Activated CD4-positive, alpha-beta T cell treated with anti-CD3 and anti-CD28 coated beads, Interleukin-2, amount 10 ng/mL, durations not matched to agents 7 days and 5 days (primary cell): ENCODE data around the gene SPR. TPM values are rescaled to one million over a fixed set of nuclear protein-coding genes. Genes with fewer than 3 reads are reported as not detected.

ENCODE experiments used
- CTCF ChIA-PET: fragments of 350-600 bp; sonication (Branson Sonifier 250); formaldehyde crosslinking; loops from one replicate; lab custom pipeline; 2021; ENCODE audit warnings: antibody characterized with exemption; lab: Charles Lee
- POLR2A ChIA-PET: fragments of 350-600 bp; sonication (Branson Sonifier 250); formaldehyde crosslinking; loops from one replicate; lab custom pipeline; 2021; ENCODE audit warnings: antibody characterized with exemption; lab: Charles Lee
- DNase-seq: peaks from one replicate; pipeline ENCODE4 v3.0.0-alpha.2; 2020
- H3K27ac Mint-ChIP-seq: one replicate; pipeline ENCODE4 v1.8.0; 2021; ENCODE audit warnings: mild to moderate bottlenecking, moderate library complexity, mixed read lengths
- H3K27me3 Mint-ChIP-seq: one replicate; pipeline ENCODE4 v1.8.0; 2021; ENCODE audit warnings: mixed read lengths
- H3K36me3 Mint-ChIP-seq: one replicate; pipeline ENCODE4 v1.8.0; 2021; ENCODE audit warnings: low read depth, mixed read lengths
- H3K4me1 Mint-ChIP-seq: one replicate; pipeline ENCODE4 v1.8.0; 2021; ENCODE audit warnings: mixed read lengths
- H3K4me3 Mint-ChIP-seq: one replicate; pipeline ENCODE4 v1.8.0; 2021; ENCODE audit warnings: mild to moderate bottlenecking, moderate library complexity, mixed read lengths
- H3K9me3 Mint-ChIP-seq: one replicate; pipeline ENCODE4 v1.8.0; 2021; ENCODE audit warnings: mixed read lengths
- total RNA-seq, 2 experiments: library from RNA; stranded (reverse); gene quantifications; one replicate each; pipeline ENCODE4 v1.2.3, GENCODE V29; 2021

The SPR gene
- total RNA-seq, 2 experiments from 2014 or later: 0.12 to 0.44 TPM

DNA sequence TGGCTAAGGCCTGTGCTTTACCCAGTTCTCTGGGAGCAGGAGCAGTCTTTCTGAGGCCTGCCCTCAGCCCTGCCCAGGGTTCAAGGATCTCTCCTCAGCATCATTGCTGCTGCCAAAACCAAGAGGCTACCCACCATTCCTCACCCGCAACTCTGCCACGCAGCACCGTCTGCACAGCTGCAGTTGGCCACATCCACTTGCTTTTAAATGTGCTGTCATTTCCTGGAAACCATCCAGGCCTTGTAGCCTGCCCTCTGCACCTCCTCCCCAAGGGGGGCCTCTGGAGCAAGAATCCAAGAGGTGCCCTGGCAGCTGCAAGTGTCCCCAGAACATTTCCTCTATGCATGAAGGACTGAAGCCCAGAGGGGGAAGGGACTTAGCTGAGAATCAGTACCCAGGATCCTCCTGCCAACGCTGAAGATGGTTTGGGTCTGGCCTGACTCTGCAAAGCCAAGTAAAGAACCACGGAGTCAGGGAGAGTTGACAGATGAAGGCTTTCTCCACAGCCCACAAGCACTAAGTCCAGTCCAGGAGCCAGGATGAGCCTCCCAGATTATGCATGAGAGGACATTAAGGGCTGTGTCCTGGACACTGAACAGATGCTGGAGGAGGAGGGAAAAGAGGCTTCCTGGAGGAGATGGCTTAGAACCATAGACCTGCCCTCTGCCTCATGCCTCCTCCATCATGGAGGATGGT, 45.0 kb downstream of the SPR start:
- Mint-ChIP-seq H3K9me3 (no peaks in the 10 kb centered on the region), H3K27ac (no peak overlapping the region), H3K4me3 (no peak overlapping the region)

DNA sequence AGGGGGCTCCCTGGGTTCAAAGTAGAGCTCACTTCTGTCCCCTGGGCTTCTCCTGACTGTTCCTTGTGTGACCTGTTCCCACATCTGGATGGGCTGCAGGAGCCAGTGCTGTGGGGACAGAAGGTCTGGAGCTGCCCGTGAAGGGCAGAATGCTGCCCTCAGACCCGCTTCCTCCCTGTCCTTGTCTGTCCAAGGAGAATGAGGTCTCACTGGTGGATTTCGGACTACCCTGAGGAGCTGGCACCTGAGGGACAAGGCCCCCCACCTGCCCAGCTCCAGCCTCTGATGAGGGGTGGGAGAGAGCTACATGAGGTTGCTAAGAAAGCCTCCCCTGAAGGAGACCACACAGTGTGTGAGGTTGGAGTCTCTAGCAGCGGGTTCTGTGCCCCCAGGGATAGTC, 45.6 kb downstream of the SPR start:
- Mint-ChIP-seq H3K36me3 (no peaks in the 10 kb centered on the region), H3K9me3 (no peaks in the 10 kb centered on the region), H3K4me3 (no peak overlapping the region), H3K27ac (no peak overlapping the region), H3K27me3 (peaks cover 7% of the 10 kb centered on the region), H3K4me1 (peaks cover 11% of the 10 kb centered on the region)
- ChIA-PET POLR2A (no interaction called here), CTCF (interaction anchor here (1.1 to 2.1 kb wide), 5 partner anchors 16 to 40 kb away, joined by 3 to 6 read pairs (median 3); partner anchors contain the start of gene EMX1)
- DNase-seq: no peak

More for the DNA sequence above, 45.0 kb downstream of the SPR start:
- H3K27me3 Mint-ChIP-seq: peaks cover 7% of the 10 kb centered on the region
- peak; percentile 20 for DNase-seq
- ChIA-PET CTCF (interaction anchor here (1.1 to 2.1 kb wide), 6 partner anchors 15 to 40 kb away, joined by 3 to 6 read pairs (median 4); partner anchors contain the start of gene EMX1), POLR2A (no interaction called here)
- peaks cover 11% of the 10 kb centered on the region for H3K4me1 Mint-ChIP-seq
- no peaks in the 10 kb centered on the region for H3K36me3 Mint-ChIP-seq

DNA sequence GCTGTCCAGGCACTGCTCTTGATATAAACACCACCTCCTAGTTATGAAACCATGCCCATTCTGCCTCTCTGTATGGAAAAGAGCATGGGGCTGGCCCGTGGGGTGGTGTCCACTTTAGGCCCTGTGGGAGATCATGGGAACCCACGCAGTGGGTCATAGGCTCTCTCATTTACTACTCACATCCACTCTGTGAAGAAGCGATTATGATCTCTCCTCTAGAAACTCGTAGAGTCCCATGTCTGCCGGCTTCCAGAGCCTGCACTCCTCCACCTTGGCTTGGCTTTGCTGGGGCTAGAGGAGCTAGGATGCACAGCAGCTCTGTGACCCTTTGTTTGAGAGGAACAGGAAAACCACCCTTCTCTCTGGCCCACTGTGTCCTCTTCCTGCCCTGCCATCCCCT, 46.0 kb downstream of the SPR start:
- peaks cover 7% of the 10 kb centered on the region for H3K27me3 Mint-ChIP-seq
- POLR2A ChIA-PET: no interaction called here
- H3K9me3 Mint-ChIP-seq: no peaks in the 10 kb centered on the region
- DNase-seq: no peak
- H3K4me3 Mint-ChIP-seq: no peak overlapping the region
- H3K27ac Mint-ChIP-seq: no peak overlapping the region
- peaks cover 11% of the 10 kb centered on the region for H3K4me1 Mint-ChIP-seq
- CTCF ChIA-PET: interaction anchor here (1.1 to 2.1 kb wide), 5 partner anchors 16 to 41 kb away, joined by 3 to 6 read pairs (median 3); partner anchors contain the start of gene EMX1
- H3K36me3 Mint-ChIP-seq: no peaks in the 10 kb centered on the region

DNA sequence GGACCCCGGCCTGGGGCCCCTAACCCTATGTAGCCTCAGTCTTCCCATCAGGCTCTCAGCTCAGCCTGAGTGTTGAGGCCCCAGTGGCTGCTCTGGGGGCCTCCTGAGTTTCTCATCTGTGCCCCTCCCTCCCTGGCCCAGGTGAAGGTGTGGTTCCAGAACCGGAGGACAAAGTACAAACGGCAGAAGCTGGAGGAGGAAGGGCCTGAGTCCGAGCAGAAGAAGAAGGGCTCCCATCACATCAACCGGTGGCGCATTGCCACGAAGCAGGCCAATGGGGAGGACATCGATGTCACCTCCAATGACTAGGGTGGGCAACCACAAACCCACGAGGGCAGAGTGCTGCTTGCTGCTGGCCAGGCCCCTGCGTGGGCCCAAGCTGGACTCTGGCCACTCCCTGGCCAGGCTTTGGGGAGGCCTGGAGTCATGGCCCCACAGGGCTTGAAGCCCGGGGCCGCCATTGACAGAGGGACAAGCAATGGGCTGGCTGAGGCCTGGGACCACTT, 46.5 kb downstream of the SPR start:
- Mint-ChIP-seq H3K4me3 (no peak overlapping the region), H3K36me3 (no peaks in the 10 kb centered on the region), H3K9me3 (no peaks in the 10 kb centered on the region), H3K27ac (no peak overlapping the region), H3K27me3 (peaks cover 7% of the 10 kb centered on the region), H3K4me1 (peaks cover 11% of the 10 kb centered on the region)
- POLR2A ChIA-PET: no interaction called here
- CTCF ChIA-PET: interaction anchor here (1.3 to 2.1 kb wide), 3 partner anchors 17 to 41 kb away, joined by 3 to 6 read pairs (median 4); no protein-coding TSS in a partner anchor
- DNase-seq: no peak

DNA sequence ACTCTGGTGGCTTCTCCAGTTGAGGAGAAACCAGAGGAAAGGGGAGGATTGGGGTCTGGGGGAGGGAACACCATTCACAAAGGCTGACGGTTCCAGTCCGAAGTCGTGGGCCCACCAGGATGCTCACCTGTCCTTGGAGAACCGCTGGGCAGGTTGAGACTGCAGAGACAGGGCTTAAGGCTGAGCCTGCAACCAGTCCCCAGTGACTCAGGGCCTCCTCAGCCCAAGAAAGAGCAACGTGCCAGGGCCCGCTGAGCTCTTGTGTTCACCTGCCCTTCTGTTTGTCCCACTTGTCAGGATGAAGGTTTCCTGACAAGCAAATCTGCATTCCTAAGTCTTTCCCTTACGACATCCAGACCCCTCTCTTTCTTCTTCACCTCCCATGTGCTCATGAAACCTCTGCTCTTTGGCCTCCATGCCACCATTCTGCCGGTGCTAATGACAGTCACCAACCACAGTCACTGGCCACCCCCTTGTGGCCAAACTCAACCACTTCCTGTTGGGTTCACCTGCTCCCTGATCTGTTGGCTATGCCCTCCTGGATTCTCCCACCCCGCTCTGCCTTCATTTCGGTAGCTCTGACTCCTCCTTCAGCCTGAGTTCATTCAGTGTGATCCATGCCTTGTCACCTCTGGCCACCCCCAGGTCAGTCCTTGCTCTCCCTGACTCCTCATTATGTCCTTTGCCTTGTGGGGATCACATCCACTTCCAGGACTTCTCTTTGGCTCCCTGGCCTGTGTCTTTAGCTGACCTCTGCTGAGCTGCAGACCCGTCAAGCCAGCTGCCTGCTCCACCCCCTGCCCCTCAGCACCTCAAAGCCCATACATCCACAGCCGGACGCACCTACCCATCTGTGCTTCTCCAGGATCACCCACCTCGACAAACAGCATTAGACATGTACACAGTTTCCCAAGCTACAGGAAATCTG, 47.7 kb downstream of the SPR start:
- Mint-ChIP-seq H3K9me3 (no peaks in the 10 kb centered on the region), H3K36me3 (no peaks in the 10 kb centered on the region), H3K4me3 (no peak overlapping the region), H3K4me1 (peaks cover 11% of the 10 kb centered on the region), H3K27ac (no peak overlapping the region), H3K27me3 (peaks cover 7% of the 10 kb centered on the region)
- POLR2A ChIA-PET: no interaction called here
- DNase-seq: no peak
- CTCF ChIA-PET: no interaction called here

DNA sequence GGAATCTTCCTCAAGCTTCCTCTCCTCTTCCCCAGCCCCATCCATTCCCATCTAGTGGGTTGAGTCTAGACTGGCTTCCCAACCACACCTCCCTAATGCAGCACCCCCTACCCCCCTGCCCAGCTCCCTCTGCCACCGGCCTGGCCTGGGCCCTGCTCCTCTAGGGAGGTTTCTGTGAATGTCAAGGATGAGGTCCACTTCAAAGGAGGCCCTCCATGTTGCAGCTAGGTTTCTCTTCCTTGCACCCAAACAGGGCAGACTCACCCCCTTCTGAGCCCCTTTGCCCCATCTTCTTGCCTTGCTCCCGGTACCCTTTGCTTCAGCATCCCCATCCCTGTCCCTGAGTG, 48.4 kb downstream of the SPR start:
- no peak for DNase-seq
- Mint-ChIP-seq H3K27ac (no peak overlapping the region), H3K9me3 (no peaks in the 10 kb centered on the region), H3K4me3 (no peak overlapping the region), H3K36me3 (no peaks in the 10 kb centered on the region), H3K27me3 (peaks cover 7% of the 10 kb centered on the region), H3K4me1 (peaks cover 11% of the 10 kb centered on the region)
- POLR2A ChIA-PET: no interaction called here
- CTCF ChIA-PET: no interaction called here

DNA sequence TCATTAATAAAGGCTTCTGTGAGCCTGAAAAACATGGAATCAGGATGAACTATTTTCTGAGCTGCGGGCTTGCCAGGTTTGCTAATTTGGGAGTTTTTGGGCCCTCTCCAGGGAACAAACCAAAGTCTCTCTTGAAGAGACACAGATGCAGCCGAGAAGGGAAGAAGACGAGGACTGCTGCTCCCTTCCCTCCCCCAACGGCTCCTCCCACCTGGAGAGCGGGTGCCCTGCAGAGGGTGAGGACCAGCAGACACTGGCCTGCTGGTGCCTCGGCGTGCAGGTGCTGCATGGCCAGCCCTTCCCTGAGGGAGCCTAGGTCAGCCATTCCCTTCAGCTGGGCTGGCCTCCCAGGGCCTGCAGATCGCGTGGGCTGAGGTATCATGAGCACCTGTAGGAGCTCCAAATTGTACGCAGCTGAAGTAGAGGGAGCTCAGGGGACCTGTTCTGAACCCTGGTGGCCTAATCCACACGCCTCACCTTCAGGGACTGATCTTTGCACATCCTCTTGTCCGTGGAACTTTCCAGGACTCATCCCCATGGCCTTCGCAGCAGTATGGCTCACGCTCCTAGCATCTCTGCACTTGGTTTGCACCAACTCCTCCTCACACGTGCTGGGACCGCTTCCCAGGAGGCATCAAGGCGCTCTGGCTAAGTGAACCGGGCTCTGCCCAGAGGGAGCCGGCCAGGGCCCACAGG, 49.6 kb downstream of the SPR start:
- Mint-ChIP-seq H3K9me3 (no peaks in the 10 kb centered on the region), H3K4me3 (no peak overlapping the region), H3K36me3 (no peaks in the 10 kb centered on the region), H3K27ac (no peak overlapping the region), H3K4me1 (peaks cover 11% of the 10 kb centered on the region), H3K27me3 (peaks cover 5% of the 10 kb centered on the region)
- CTCF ChIA-PET: no interaction called here
- POLR2A ChIA-PET: no interaction called here
- DNase-seq: no peak

DNA sequence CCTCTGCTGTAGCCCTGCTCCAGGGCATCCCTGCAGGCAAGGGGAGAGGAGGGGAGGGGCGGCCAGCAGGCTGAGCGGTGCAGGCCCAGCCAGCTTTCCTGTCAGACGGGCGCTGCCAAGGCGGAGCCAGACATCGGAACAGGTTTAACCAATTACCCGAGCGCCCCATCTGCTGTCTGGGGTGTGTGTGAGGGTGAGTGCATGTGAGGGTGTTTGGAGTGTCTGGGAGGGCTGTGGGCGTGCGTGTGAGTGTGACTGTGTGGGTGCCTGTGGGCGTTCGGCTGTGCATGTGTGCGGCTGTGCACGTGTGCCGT, 50.1 kb downstream of the SPR start:
- Mint-ChIP-seq H3K4me1 (peaks cover 6% of the 10 kb centered on the region), H3K9me3 (no peaks in the 10 kb centered on the region), H3K27me3 (peaks cover 5% of the 10 kb centered on the region), H3K27ac (no peak overlapping the region), H3K4me3 (no peak overlapping the region), H3K36me3 (no peaks in the 10 kb centered on the region)
- ChIA-PET CTCF (interaction anchor here (1.2 kb wide), 1 partner anchor 8 kb away, joined by 3 read pairs; no protein-coding TSS in a partner anchor), POLR2A (no interaction called here)
- DNase-seq: no peak

DNA sequence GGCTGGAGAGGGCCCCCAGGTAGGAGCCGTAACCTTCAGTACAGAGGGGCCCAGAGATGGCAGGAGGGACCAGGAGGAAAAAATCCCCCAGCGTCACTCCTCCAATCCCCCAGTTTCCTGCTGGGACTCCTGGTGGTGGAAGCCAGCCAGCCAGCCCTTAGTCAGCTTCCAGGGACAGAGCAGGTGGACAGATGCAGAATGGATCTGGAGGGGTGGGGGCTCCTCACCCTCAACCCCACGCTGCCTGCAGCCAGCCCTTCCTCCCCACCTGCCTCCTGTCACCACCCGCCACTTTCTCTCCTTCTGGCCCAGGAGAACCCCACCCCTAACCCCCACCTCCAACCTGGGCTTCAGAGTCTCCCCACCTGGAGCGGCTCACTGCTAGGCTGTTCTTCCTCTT, 51.2 kb downstream of the SPR start:
- Mint-ChIP-seq H3K9me3 (no peaks in the 10 kb centered on the region), H3K36me3 (no peaks in the 10 kb centered on the region), H3K27me3 (peaks cover 5% of the 10 kb centered on the region), H3K4me1 (peaks cover 5% of the 10 kb centered on the region), H3K27ac (no peak overlapping the region), H3K4me3 (no peak overlapping the region)
- ChIA-PET CTCF (interaction anchor here (0.8 to 1.8 kb wide), 3 partner anchors 9 to 11 kb away, joined by 3 to 5 read pairs (median 3); no protein-coding TSS in a partner anchor), POLR2A (no interaction called here)
- no peak for DNase-seq

DNA sequence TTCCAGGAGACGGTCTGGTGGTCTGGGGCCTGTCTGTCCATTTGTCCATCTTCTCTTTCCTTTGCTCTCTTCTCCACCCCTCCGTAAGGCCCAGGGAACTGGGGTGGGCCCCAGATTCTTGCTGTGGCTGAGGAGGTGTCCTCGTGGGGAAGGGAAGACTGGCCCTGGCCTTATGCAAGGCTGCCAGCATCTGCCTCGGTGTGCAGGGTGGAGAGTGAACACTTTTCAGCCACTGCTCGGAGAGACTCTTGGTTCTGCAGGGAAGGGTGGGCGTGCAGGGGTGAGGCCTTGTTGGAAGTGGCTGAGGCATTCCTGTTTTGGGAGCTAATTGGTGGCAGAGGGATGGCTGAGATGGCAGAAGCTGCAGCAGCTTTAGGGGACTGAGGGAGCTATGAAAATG, 53.2 kb downstream of the SPR start:
- H3K4me3 Mint-ChIP-seq: no peak overlapping the region
- H3K27ac Mint-ChIP-seq: no peak overlapping the region
- CTCF ChIA-PET: interaction anchor here (0.9 kb wide), 1 partner anchor 30 kb away, joined by 5 read pairs; no protein-coding TSS in a partner anchor
- H3K4me1 Mint-ChIP-seq: no peaks in the 10 kb centered on the region
- peaks cover 1% of the 10 kb centered on the region for H3K27me3 Mint-ChIP-seq
- POLR2A ChIA-PET: no interaction called here
- H3K36me3 Mint-ChIP-seq: no peaks in the 10 kb centered on the region
- no peaks in the 10 kb centered on the region for H3K9me3 Mint-ChIP-seq
- DNase-seq: no peak

DNA sequence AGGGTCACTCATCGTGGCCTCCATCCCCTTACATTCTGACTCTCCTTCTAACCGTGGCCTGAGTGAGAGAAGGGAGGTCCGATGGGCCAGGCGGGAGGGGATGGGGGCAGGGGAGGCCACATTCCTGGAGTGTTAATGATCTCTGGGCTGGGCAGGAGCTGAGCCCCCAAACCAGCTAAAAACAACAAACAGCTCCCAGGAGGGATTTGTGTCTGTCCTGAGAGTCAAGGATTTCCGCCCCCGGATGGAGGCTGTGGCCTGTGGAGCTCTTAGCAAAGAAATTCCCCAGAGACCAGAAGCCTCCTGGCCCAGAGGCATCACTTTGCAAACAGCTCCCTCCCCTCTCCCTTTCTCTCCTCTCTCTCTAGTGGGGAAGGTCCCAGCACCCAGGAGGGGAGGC, 53.6 kb downstream of the SPR start:
- Mint-ChIP-seq H3K36me3 (no peaks in the 10 kb centered on the region), H3K4me1 (no peaks in the 10 kb centered on the region), H3K9me3 (no peaks in the 10 kb centered on the region), H3K27ac (no peak overlapping the region), H3K4me3 (no peak overlapping the region), H3K27me3 (no peaks in the 10 kb centered on the region)
- no peak for DNase-seq
- ChIA-PET CTCF (interaction anchor here (0.5 to 0.9 kb wide), 2 partner anchors 30 to 301 kb away, joined by 3 to 5 read pairs; no protein-coding TSS in a partner anchor), POLR2A (no interaction called here)
